Cardiac muscle cell (in vitro differentiated cells and primary cell): ENCODE results near the gene ARHGAP8. TPM values are rescaled to one million over a fixed set of nuclear protein-coding genes. Genes with fewer than 3 reads are reported as not detected.

Experiments
- DNase-seq, 2 donors: peaks; one replicate each; pipeline versions ENCODE4 v3.0.0 to v3.0.0-alpha.2; 2010 to 2017; ENCODE audit warnings: low read depth in 1 of 2, low spot score in 1 of 2
- H3K27ac ChIP-seq: fragments of 200-600 bp; sonication (generic); 2 replicates; pipeline ENCODE4 v1.5.1; 2016
- H3K27me3 ChIP-seq: fragments of 200-600 bp; sonication (generic); 2 replicates; pipeline ENCODE4 v1.6.0; 2016; ENCODE audit warnings: control low read depth
- H3K36me3 ChIP-seq: fragments of 200-600 bp; sonication (generic); 2 replicates; pipeline ENCODE4 v1.5.1; 2016; ENCODE audit warnings: control low read depth
- H3K4me1 ChIP-seq: fragments of 200-600 bp; sonication (generic); 2 replicates; pipeline ENCODE4 v1.8.1; 2017; ENCODE audit warnings: low read depth, mild to moderate bottlenecking, mixed run types
- H3K4me3 ChIP-seq: fragments of 200-600 bp; sonication (generic); 2 replicates; pipeline ENCODE4 v1.5.1; 2016; ENCODE audit warnings: mild to moderate bottlenecking
- H3K9me3 ChIP-seq: fragments of 200-600 bp; sonication (generic); 2 replicates; pipeline ENCODE4 v1.5.1; 2017; ENCODE audit warnings: low read depth, mild to moderate bottlenecking, control low read depth
- CTCF ChIP-seq: IDR thresholded peaks from 2 replicates; pipeline ENCODE4 v1.5.1; 2012; ENCODE audit warnings: low read depth, mild to moderate bottlenecking, low read length
- polyA plus RNA-seq: library from polyadenylated mRNA; unstranded; fragments of >200 nt; fragmentation: Nextera tagmentation; extraction: Ambion mirVana; gene quantifications from 2 replicates; pipeline ENCODE4 v1.2.1, GENCODE V29; 2016
- total RNA-seq: library from RNA; depleted of rRNA; stranded (reverse); fragments of >200 nt; gene quantifications from 2 replicates; pipeline ENCODE4 v1.2.3, GENCODE V29; 2016

Gene ARHGAP8
- total and polyA plus RNA-seq, 2 experiments from 2014 or later, result 1.2 to 2.4 TPM

GRCh38 chr22:44734278-44734677, 18.1 kb upstream of the ARHGAP8 start:
- no peak for DNase-seq
- Histone ChIP-seq H3K36me3 (no peaks in the 10 kb centered on the region), H3K4me1 (no peaks in the 10 kb centered on the region), H3K9me3 (no peaks in the 10 kb centered on the region), H3K4me3 (no peak overlapping the region), H3K27me3 (no peaks in the 10 kb centered on the region), H3K27ac (no peak overlapping the region)
- TF ChIP-seq CTCF, result no peak

DNA sequence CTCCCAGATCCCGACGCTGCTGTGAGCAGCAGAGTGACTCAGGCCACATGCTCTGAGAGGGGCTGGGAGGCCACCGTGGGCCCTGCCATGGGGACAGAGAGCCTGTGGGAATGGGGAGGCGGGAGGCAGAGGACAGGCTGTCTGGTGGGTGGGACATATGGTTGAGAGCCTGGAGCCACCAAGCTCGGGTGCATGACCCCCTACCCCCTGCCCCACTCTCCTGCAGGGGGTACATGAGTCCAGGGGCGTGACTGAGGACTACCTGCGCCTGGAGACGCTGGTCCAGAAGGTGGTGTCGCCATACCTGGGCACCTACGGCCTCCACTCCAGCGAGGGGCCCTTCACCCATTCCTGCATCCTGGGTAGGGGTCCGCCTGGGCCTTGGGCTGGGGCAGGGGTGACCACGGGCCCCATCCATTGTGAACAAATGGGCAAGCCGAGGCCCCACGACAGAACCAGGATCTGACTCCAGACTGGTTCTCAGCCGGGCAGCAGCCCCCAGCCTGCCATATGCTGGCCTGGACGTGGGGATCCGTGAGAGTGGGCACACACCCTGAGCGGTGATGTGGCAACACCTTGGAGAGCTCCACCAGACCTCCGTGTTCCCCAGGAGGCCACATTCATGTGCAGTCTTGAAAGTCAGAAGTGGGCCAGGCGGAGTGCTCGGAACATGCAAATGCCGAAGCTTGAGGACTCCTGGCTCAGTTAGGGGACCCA, 17.4 kb upstream of the ARHGAP8 start:
- Histone ChIP-seq H3K27ac (no peak overlapping the region), H3K27me3 (no peaks in the 10 kb centered on the region), H3K36me3 (no peaks in the 10 kb centered on the region), H3K4me3 (no peak overlapping the region), H3K4me1 (no peaks in the 10 kb centered on the region), H3K9me3 (no peaks in the 10 kb centered on the region)
- DNase-seq, result no peak
- TF ChIP-seq CTCF, result no peak

DNA sequence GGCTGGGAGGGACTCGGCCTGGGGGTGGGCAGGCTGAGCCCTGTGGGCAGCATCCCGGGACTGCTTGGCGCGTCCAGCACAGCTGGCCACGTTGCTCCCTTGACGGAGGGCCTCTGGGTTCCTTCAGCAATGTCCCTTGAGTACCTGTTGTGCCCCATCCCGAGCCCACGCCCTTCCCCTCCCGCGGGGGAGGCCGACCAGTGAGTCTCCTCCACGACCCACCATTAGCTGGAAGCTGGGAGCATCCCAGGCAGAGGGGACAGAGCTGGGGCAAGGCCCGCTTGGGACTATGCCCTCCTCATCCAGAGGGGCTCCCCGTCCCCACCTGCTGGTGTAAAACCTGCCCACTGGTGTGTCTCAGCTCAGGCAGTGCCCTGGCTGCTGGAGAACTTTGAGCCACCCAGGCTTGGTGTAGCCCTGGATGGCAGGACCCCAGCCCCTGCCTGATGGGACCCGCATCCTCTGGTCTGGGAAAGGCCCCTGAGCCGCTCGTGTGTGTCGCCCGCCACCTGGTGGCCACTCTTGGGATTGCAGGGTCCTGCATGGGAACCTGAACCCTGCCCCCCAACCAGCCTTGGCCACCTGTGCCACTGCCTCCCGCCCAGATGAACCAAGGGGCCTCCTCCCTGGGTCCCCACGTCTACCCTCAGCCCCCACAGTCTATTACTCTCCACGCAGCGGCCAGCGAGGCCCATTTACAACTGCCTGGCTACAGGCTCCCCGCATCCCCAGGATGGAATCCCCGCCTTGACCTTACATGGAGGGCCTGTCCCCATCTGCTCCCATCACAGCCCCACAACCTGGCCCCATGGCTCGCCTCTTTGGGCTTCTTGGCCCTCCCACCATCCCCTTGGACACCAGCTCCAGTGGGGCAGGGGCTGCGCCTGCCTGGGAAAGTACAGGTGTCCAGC, 16.6 kb upstream of the ARHGAP8 start:
- Histone ChIP-seq H3K27ac (no peak overlapping the region), H3K4me3 (no peak overlapping the region), H3K9me3 (no peaks in the 10 kb centered on the region), H3K36me3 (no peaks in the 10 kb centered on the region), H3K4me1 (no peaks in the 10 kb centered on the region), H3K27me3 (no peaks in the 10 kb centered on the region)
- TF ChIP-seq CTCF, result peak; percentile 78
- DNase-seq, result peak; percentile 60 to 82

DNA sequence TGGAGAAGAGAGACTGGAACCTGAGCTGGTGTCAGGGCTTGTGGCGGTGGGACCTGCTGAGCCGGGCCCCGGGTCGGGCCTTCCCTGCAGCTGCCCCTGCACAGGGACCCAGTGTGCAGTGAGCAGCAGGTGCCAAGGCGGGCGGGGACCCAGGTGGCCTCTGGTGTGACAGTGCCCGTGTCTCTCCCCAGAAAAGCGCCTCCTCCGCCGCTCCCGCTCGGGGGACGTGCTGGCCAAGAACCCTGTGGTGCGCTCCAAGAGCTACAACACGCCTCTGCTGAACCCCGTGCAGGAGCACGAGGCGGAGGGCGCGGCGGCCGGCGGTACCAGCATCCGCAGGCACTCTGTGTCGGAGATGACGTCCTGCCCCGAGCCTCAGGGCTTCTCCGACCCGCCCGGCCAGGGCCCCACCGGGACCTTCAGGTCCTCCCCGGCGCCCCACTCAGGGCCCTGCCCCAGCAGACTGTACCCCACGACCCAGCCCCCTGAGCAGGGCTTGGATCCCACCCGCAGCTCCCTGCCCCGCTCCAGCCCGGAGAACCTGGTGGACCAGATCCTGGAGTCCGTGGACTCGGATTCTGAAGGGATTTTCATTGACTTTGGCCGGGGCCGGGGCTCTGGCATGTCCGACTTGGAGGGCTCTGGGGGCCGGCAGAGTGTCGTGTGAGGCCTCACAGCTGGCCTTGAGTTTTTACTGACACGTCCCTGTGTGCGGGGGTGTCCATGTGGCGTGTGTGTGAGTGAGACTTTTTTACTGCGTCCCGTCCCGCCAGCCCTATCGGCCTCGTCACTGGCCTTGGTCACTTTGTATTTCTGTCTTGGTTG, 15.6 kb upstream of the ARHGAP8 start:
- no peaks in the 10 kb centered on the region for H3K4me1 ChIP-seq
- TF ChIP-seq CTCF, result no peak
- no peaks in the 10 kb centered on the region for H3K27me3 ChIP-seq
- H3K27ac ChIP-seq, result no peak overlapping the region
- no peaks in the 10 kb centered on the region for H3K36me3 ChIP-seq
- no peak overlapping the region for H3K4me3 ChIP-seq
- no peaks in the 10 kb centered on the region for H3K9me3 ChIP-seq
- no peak for DNase-seq
